Body of pancreas (tissue), 4 donors: ENCODE results near the gene PHB1.

Experiments
- CTCF ChIP-seq, 7 experiments: fragments of 450-650 bp in 4 of 7; fragments of 200-600 bp in 3 of 7; sonication (generic) in 3 of 7; IDR thresholded peaks; one replicate each; pipeline ENCODE4 v1.5.1; 2016 to 2019; ENCODE audit warnings: antibody characterized with exemption in 7 of 7
- POLR2A ChIP-seq, 3 donors: fragments of 450-650 bp; IDR thresholded peaks; one replicate each; pipeline ENCODE4 v1.6.1; 2016; ENCODE audit warnings: antibody characterized with exemption in 3 of 3, mild to moderate bottlenecking in 2 of 3

- TF ChIP-seq CTCF (IDR thresholded peaks at IDR 0.05), result no peak
- no peak for TF ChIP-seq POLR2A (IDR thresholded peaks at IDR 0.05)
These were observed 24.0 kb upstream of the PHB1 start for GRCh38 chr17:49438436-49439278.
